Measurements from ENCODE around the gene SLC23A2. TPM values are rescaled to one million over a fixed set of nuclear protein-coding genes. Genes with fewer than 3 reads are reported as not detected.

Gene SLC23A2
- total RNA-seq, 6 experiments from 2014 or later = 23.4 to 41.1 (median 30.5) TPM

GRCh38 chr20:4946986-4947385, 54.3 kb downstream of the SLC23A2 start:
- Histone ChIP-seq H3K36me3 (no peaks in the 10 kb centered on the region), H3K4me1 (peaks cover 0 to 31% (median 4%) of the 10 kb centered on the region in 4 donors), H3K9me3 (no peaks in the 10 kb centered on the region), H3K4me3 (no peak overlapping the region), H3K27me3 (no peaks in the 10 kb centered on the region), H3K27ac (no peak overlapping the region)
- intact Hi-C loops (cut with DNase I) = no loop called here
- ATAC-seq (no peak), DNase-seq (no peak)
- TF ChIP-seq CTCF (IDR thresholded peaks at IDR 0.05) (no peak), POLR2A (IDR thresholded peaks at IDR 0.05) (no peak)
- WGBS (ENCODE audit: insufficient coverage, low coverage, low lambda C conversion rate, missing lambda C conversion rate) = 73% methylated on average over 6 of the region's 6 CpGs

- DNase-seq = no peak
- no peak for TF ChIP-seq POLR2A (IDR thresholded peaks at IDR 0.05)
- no peak for TF ChIP-seq CTCF (IDR thresholded peaks at IDR 0.05)
- 93% methylated on average over 6 of the region's 6 CpGs for WGBS (ENCODE audit: insufficient coverage, low coverage, low lambda C conversion rate, missing lambda C conversion rate)
- no peak overlapping the region for H3K27ac ChIP-seq
- H3K4me3 ChIP-seq = no peak overlapping the region
- intact Hi-C loops (cut with DNase I) = no loop called here
- peaks cover 0 to 31% (median 5%) of the 10 kb centered on the region in 4 donors for H3K4me1 ChIP-seq
- no peaks in the 10 kb centered on the region for H3K9me3 ChIP-seq
- no peak for ATAC-seq
- H3K36me3 ChIP-seq = no peaks in the 10 kb centered on the region
- H3K27me3 ChIP-seq = no peaks in the 10 kb centered on the region
Measured at GRCh38 chr20:4946585-4946984, 54.7 kb downstream of the SLC23A2 start.

DNA sequence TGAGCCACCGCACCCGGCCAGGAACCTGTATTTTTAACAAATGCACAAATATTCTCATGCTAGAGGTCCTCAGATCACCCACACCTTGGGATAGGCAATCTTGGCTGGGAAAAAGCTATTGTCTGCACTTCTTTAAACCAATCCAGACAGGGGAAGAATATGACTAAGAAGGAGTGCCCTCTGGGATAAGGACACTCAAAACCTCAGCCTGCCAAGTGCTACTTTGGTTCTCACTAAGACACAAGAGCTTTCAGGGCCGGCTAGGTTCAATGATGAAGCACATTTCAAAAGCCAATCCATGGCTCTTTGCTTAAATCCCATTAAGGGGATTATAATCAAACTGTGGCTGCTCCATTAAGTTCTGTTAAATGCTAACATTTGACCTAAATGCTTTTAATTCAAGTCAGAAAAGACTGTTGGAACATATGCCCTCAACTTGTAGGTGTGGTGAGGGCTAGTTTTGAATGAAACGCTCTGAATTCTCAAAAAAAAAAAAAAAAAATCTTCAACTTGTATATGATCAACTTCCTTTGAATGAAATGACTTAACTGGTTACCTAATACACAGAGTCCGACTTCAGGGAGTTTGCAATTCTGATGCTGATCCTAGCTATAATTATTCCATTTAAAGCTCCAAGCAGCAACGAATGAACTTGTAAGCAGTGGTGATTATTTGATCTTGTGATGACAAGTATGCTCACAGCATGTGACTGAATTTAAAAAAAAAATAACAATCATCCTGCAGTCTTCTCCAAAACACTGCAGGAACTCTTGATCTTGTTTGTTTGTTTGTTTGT, 56.6 kb downstream of the SLC23A2 start:
- no peaks in the 10 kb centered on the region for H3K9me3 ChIP-seq
- intact Hi-C loops (cut with DNase I) = no loop called here
- ATAC-seq = no peak
- 73% methylated on average over 5 of the region's 6 CpGs for WGBS (ENCODE audit: insufficient coverage, low coverage, low lambda C conversion rate, missing lambda C conversion rate)
- no peak overlapping the region for H3K27ac ChIP-seq
- H3K4me1 ChIP-seq = peaks cover 0 to 25% (median 1%) of the 10 kb centered on the region in 4 donors
- H3K36me3 ChIP-seq = no peaks in the 10 kb centered on the region
- H3K27me3 ChIP-seq = no peaks in the 10 kb centered on the region
- TF ChIP-seq CTCF (IDR thresholded peaks at IDR 0.05) (no peak), POLR2A (IDR thresholded peaks at IDR 0.05) (no peak)
- no peak overlapping the region for H3K4me3 ChIP-seq
- no peak for DNase-seq

DNA sequence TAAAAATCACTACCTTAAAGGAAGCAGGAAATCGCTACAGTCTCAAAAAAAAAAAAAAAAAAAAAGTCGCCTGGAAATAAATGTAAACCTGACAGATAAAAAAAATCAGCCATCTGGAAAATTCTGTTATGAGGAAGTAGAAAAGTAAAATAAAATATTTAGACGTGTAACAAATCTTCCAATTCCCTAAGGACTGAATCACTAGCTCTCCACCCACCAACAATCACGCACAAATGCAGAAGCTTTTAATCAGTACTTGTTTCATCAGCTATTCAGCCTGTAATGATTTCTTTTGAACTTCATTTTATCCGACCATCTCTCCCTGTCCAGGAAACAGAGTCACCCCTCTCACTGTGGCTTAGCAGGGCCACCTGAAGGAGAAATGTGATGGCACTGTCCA, 59.0 kb downstream of the SLC23A2 start:
- Histone ChIP-seq H3K36me3 (no peaks in the 10 kb centered on the region), H3K9me3 (no peaks in the 10 kb centered on the region), H3K27ac (no peak overlapping the region), H3K4me1 (peaks cover 0 to 12% (median 1%) of the 10 kb centered on the region in 4 donors), H3K4me3 (no peak overlapping the region), H3K27me3 (no peaks in the 10 kb centered on the region)
- DNase-seq (no peak), ATAC-seq (no peak)
- TF ChIP-seq POLR2A (IDR thresholded peaks at IDR 0.05) = no peak
- no peak for TF ChIP-seq CTCF (IDR thresholded peaks at IDR 0.05)
- intact Hi-C loops (cut with DNase I) = no loop called here
- 41% methylated on average over 5 of the region's 5 CpGs for WGBS (ENCODE audit: insufficient coverage, low coverage, low lambda C conversion rate, missing lambda C conversion rate)
